Ishikawa (cell line): ENCODE results near the gene ALKBH3.

Experiments used
- EGR1 ChIP-seq: IDR thresholded peaks from 2 replicates; pipeline ENCODE4 v1.6.1; 2012
- EP300 ChIP-seq: IDR thresholded peaks from 2 replicates; pipeline ENCODE4 v1.6.1; 2012; ENCODE audit warnings: borderline replicate concordance
- FOXM1 ChIP-seq: IDR thresholded peaks from 2 replicates; pipeline ENCODE4 v1.6.1; 2012; ENCODE audit warnings: low read depth, borderline replicate concordance
- MAX ChIP-seq: IDR thresholded peaks from 2 replicates; pipeline ENCODE4 v1.6.1; 2012
- NFIC ChIP-seq: IDR thresholded peaks from 2 replicates; pipeline ENCODE4 v1.6.1; 2012
- TAF1 ChIP-seq: IDR thresholded peaks from 2 replicates; pipeline ENCODE4 v1.6.1; 2012; ENCODE audit warnings: low read depth, mild to moderate bottlenecking

- TF ChIP-seq NFIC: no peak
- no peak for TF ChIP-seq TAF1
- TF ChIP-seq EP300: no peak
- TF ChIP-seq FOXM1: no peak
- no peak for TF ChIP-seq EGR1
- TF ChIP-seq MAX: no peak
Measured at GRCh38 chr11:43954241-43954640, 73.6 kb downstream of the ALKBH3 start.
